Psoas muscle (tissue), 8 donors: Measurements from ENCODE around the gene NOS1AP. TPM values are rescaled to one million over a fixed set of nuclear protein-coding genes. Genes with fewer than 3 reads are reported as not detected.

Experiments used
- ATAC-seq, 4 donors: fragments of 200-7000 bp; cut with Tn5 transposase; one replicate each; pipeline ENCODE4 v1.9.1; 2020; ENCODE audit warnings: moderate library complexity in 3 of 4, mild to moderate bottlenecking in 2 of 4
- DNase-seq, 2 donors: peaks; one replicate each; pipeline ENCODE4 v3.0.0-alpha.2; 2020
- H3K27ac ChIP-seq: fragments of 200-600 bp; one replicate; pipeline ENCODE4 v1.8.0; 2022
- H3K27me3 ChIP-seq, 3 donors: fragments of 200-600 bp in 1 of 3; one replicate each; pipeline versions ENCODE4 v1.6.1 to v1.8.0; 2013 to 2022; ENCODE audit warnings: low read length in 2 of 3, mild to moderate bottlenecking in 2 of 3, moderate library complexity in 1 of 3; ENCODE audit not compliant: insufficient read depth in 3 of 3
- H3K36me3 ChIP-seq, 2 donors: fragments of 200-600 bp in 1 of 2; one replicate each; pipeline versions ENCODE4 v1.6.1 to v1.8.0; 2013 to 2022; ENCODE audit warnings: low read depth in 1 of 2, mild to moderate bottlenecking in 1 of 2, moderate library complexity in 1 of 2; ENCODE audit not compliant: insufficient read depth in 1 of 2
- H3K4me1 ChIP-seq: fragments of 200-600 bp; one replicate; pipeline ENCODE4 v1.8.0; 2022
- H3K4me3 ChIP-seq: fragments of 200-600 bp; one replicate; pipeline ENCODE4 v1.8.0; 2022; ENCODE audit warnings: mild to moderate bottlenecking
- H3K9me3 ChIP-seq: fragments of 200-600 bp; one replicate; pipeline ENCODE4 v1.8.0; 2022
- CTCF ChIP-seq: fragments of 200-600 bp; IDR thresholded peaks from one replicate; pipeline ENCODE4 v1.8.0; 2022; ENCODE audit warnings: antibody characterized with exemption
- WGBS, 3 donors: extraction: QIAGEN DNeasy Blood & Tissue Kit; methylation state at CpG; one replicate each; pipeline versions ENCODE4 v1.1.6 to v1.1.7; 2013; 5-methylcytosine and 5-hydroxymethylcytosine counted together
- intact Hi-C, 2 donors: fragments of 100-400 bp; cut with DNase I; formaldehyde crosslinking; loops; one replicate each; pipeline versions ENCODE4 v1.11.0 to v1.14.2; 2022
- polyA plus RNA-seq, 3 donors: library from polyadenylated mRNA; stranded (reverse); fragments of 200-250 nt; gene quantifications; one replicate each; pipeline ENCODE4 v1.2.3, GENCODE V29; 2013
- total RNA-seq, 4 donors: library from RNA; stranded (reverse); fragmentation: NEBNext Ultra II Directional in 2 of 4; extraction: Animal tissue kit (Norgen Biotek cat#: 25700) in 2 of 4; gene quantifications; one replicate each; pipeline versions ENCODE4 v1.2.1 to v1.2.4, GENCODE V29; 2021 to 2023
- donor health status: healthy with polysubstance abuse.
- donor health status: DM: no; HTN: no; CAD: no; lungs with moderate emphysema.
- donor health status: Bipolar disorder and iron deficiency.
- donor health status: healthy.
- donor health status: DM: yes; HTN: yes; CAD: no.
- donor health status: DM: no; HTN: no; CAD: no.
- donor health status: DM: no; HTN: no; CAD: no.
- donor health status: DM: yes; HTN: yes; CAD: no.

NOS1AP gene
- total and polyA plus RNA-seq, 7 donors: 0.10 to 0.76 (median 0.18) TPM

GRCh38 chr1:162131400-162132321, 62.2 kb downstream of the NOS1AP start:
- DNase-seq (no peak), ATAC-seq (no peak)
- H3K36me3 ChIP-seq: no peaks in the 10 kb centered on the region
- WGBS, 3 donors: 53 to 61% (median 57%) methylated on average over 4 of the region's 4 CpGs
- intact Hi-C loops: no loop called here
- no peak overlapping the region for H3K27ac ChIP-seq
- peaks cover 7% of the 10 kb centered on the region for H3K4me1 ChIP-seq
- TF ChIP-seq CTCF: no peak
- H3K27me3 ChIP-seq: peaks cover 0 to 4% (median 0%) of the 10 kb centered on the region in 3 donors
- H3K9me3 ChIP-seq: no peaks in the 10 kb centered on the region
- no peak overlapping the region for H3K4me3 ChIP-seq

- no peak overlapping the region for H3K27ac ChIP-seq
- peaks cover 0 to 4% (median 0%) of the 10 kb centered on the region in 3 donors for H3K27me3 ChIP-seq
- ATAC-seq (no peak), DNase-seq (no peak)
- intact Hi-C loops: no loop called here
- H3K9me3 ChIP-seq: no peaks in the 10 kb centered on the region
- TF ChIP-seq CTCF: no peak
- H3K4me3 ChIP-seq: no peak overlapping the region
- H3K36me3 ChIP-seq: no peaks in the 10 kb centered on the region
- peaks cover 7% of the 10 kb centered on the region for H3K4me1 ChIP-seq
- WGBS, 3 donors: 27 to 45% (median 44%) methylated on average over 2 of the region's 2 CpGs
Measured at GRCh38 chr1:162133566-162133965, 64.1 kb downstream of the NOS1AP start.

GRCh38 chr1:162134646-162135045, 65.2 kb downstream of the NOS1AP start:
- no peak overlapping the region for H3K27ac ChIP-seq
- no peaks in the 10 kb centered on the region for H3K9me3 ChIP-seq
- peaks cover 7% of the 10 kb centered on the region for H3K4me1 ChIP-seq
- no peak for TF ChIP-seq CTCF
- DNase-seq (no peak), ATAC-seq (no peak)
- no peaks in the 10 kb centered on the region for H3K27me3 ChIP-seq
- H3K36me3 ChIP-seq: no peaks in the 10 kb centered on the region
- no peak overlapping the region for H3K4me3 ChIP-seq
- WGBS, 3 donors: 94 to 96% (median 94%) methylated on average over 2 of the region's 2 CpGs
- intact Hi-C loops: no loop called here

GRCh38 chr1:162135271-162135775, 65.8 kb downstream of the NOS1AP start:
- no peak overlapping the region for H3K27ac ChIP-seq
- H3K4me1 ChIP-seq: peaks cover 7% of the 10 kb centered on the region
- no peaks in the 10 kb centered on the region for H3K27me3 ChIP-seq
- H3K9me3 ChIP-seq: no peaks in the 10 kb centered on the region
- intact Hi-C loops: no loop called here
- ATAC-seq (no peak), DNase-seq (no peak)
- no peak overlapping the region for H3K4me3 ChIP-seq
- 82 to 90% (median 87%) methylated on average over 4 of the region's 4 CpGs for WGBS, 3 donors
- no peaks in the 10 kb centered on the region for H3K36me3 ChIP-seq
- TF ChIP-seq CTCF: no peak
